Mammary epithelial cell (primary cell): ENCODE measurements around the gene TMEM151B.

Experiments
- CTCF ChIP-seq, 2 donors: IDR thresholded peaks in 1 of 2; conservative IDR thresholded peaks in 1 of 2; 2 replicates each; pipeline ENCODE4 v1.5.1; 2011 to 2012; ENCODE audit warnings: inconsistent platforms in 2 of 2, low read length in 2 of 2, mild to moderate bottlenecking in 2 of 2, control low read depth in 1 of 2, low read depth in 1 of 2; ENCODE audit not compliant: insufficient read depth in 1 of 2; ENCODE audit errors: extremely low read depth in 1 of 2
- EZH2 ChIP-seq: IDR thresholded peaks from 2 replicates; pipeline ENCODE4 v1.6.1; 2012; ENCODE audit warnings: low read length, inconsistent platforms, borderline replicate concordance

GRCh38 chr6:44342052-44342451 is 71.8 kb downstream of the TMEM151B start:
- no peak for TF ChIP-seq CTCF (conservative IDR thresholded peaks at IDR 0.05 in 1 of 2, IDR thresholded peaks at IDR 0.05 in 1 of 2; ENCODE audit: extremely low read depth in 1 of 2, insufficient read depth in 1 of 2, low read depth in 1 of 2, low read length in 2 of 2)
- TF ChIP-seq EZH2, result no peak
